BLaER1 (cell line): ENCODE results near the gene FGD2.

Experiments used
- H3K27ac ChIP-seq: shearing (Covaris generic); formaldehyde crosslinking; 2 replicates; pipeline ENCODE4 v1.8.1; 2022
- H3K27me3 ChIP-seq: shearing (Covaris generic); formaldehyde crosslinking; 2 replicates; pipeline ENCODE4 v1.8.1; 2022
- H3K36me3 ChIP-seq: shearing (Covaris generic); formaldehyde crosslinking; 2 replicates; pipeline ENCODE4 v1.8.1; 2022
- H3K4me1 ChIP-seq: shearing (Covaris generic); formaldehyde crosslinking; 2 replicates; pipeline ENCODE4 v1.8.1; 2022
- H3K4me2 ChIP-seq: shearing (Covaris generic); formaldehyde crosslinking; 2 replicates; pipeline ENCODE4 v1.8.1; 2022
- H3K4me3 ChIP-seq: shearing (Covaris generic); formaldehyde crosslinking; 2 replicates; pipeline ENCODE4 v1.8.1; 2022
- H3K9ac ChIP-seq: shearing (Covaris generic); formaldehyde crosslinking; 2 replicates; pipeline ENCODE4 v1.8.1; 2022
- H3K9me3 ChIP-seq: shearing (Covaris generic); formaldehyde crosslinking; 2 replicates; pipeline ENCODE4 v1.8.1; 2022
- H4K20me1 ChIP-seq: shearing (Covaris generic); formaldehyde crosslinking; 2 replicates; pipeline ENCODE4 v1.8.1; 2022
- Cebpa-rat ChIP-seq: shearing (Covaris generic); IDR thresholded peaks from 2 replicates; pipeline ENCODE4 v1.8.1; 2022

The FGD2 gene

DNA sequence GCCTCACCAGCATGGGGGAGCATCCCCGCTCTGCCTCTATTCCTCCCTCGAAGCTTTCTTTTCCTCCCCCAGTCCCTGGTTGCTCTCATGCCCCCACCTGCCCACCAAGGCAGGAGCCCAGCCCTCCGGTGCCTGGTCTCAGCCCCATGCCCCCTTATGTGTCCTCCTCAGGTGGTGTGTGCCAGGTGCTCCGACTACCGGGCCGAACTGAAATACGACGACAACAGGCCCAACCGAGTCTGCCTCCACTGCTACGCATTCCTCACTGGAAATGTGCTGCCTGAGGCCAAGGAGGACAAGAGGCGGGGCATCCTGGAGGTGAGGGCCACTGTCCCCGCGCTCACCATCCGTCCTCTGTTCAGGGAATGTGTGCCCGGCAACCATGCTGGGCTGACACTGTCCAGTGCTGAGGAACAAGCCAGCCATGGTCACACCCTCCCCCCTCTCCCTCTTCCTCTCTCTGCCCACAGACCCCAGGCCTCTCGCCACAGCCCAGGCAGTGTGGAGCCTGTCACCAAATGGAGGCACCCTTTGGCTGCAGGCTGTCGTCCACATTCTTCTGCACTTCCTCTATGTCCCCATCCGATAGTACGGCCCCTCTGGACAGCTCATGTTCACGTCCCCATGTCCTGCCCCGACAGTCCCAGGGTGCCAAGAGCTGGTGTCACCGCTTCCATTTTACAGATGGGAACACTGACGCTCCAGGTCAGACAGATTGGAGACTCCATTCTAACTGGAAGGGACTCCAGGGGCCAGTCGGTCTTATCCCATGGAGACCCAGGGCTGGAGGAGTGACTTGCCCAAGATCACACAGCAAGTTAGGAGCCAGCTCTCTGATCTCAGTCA is 20.4 kb downstream of the FGD2 start:
- Histone ChIP-seq H3K4me1 (peaks cover 9% of the 10 kb centered on the region), H3K27ac (no peak overlapping the region), H3K36me3 (no peaks in the 10 kb centered on the region; the same call in 1 of the 2 replicates), H4K20me1 (no peaks in the 10 kb centered on the region), H3K9ac (no peak overlapping the region), H3K4me2 (no peak overlapping the region), H3K9me3 (peaks cover 7% of the 10 kb centered on the region; the same call in 1 of the 2 replicates), H3K4me3 (no peak overlapping the region), H3K27me3 (no peaks in the 10 kb centered on the region)
- no peak for TF ChIP-seq Cebpa-rat

DNA sequence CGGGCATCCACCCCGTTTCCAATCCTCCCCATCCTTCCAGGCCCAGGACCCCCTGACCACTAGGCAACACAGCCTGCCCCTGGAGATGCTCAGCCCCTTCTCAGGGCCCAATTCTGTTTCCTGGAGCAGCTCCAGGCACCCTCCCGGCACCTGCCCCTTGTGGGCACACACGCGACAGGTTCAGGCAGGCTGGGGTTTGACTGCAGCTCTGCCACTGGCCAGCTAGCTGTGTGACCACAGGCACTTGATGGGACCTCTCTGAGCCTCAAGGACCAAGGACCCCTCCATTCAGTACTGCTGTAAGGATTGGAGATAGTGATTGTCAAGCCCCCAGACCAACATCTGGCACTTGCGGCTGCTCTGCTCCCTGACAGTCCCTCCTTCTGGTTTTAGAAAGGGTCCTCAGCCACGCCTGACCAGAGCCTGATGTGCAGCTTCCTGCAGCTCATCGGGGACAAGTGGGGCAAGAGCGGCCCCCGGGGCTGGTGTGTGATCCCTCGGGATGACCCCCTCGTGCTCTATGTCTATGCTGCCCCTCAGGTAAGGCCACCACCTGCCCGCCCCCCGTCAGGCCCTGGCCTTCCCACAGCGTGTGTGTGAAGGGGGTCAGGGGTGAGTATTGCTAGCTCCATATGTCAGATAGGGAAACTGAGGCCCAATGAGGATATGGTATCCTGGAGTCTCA is 21.7 kb downstream of the FGD2 start:
- Histone ChIP-seq H3K4me1 (peaks cover under 1% of the 10 kb centered on the region), H3K27ac (no peak overlapping the region)

DNA sequence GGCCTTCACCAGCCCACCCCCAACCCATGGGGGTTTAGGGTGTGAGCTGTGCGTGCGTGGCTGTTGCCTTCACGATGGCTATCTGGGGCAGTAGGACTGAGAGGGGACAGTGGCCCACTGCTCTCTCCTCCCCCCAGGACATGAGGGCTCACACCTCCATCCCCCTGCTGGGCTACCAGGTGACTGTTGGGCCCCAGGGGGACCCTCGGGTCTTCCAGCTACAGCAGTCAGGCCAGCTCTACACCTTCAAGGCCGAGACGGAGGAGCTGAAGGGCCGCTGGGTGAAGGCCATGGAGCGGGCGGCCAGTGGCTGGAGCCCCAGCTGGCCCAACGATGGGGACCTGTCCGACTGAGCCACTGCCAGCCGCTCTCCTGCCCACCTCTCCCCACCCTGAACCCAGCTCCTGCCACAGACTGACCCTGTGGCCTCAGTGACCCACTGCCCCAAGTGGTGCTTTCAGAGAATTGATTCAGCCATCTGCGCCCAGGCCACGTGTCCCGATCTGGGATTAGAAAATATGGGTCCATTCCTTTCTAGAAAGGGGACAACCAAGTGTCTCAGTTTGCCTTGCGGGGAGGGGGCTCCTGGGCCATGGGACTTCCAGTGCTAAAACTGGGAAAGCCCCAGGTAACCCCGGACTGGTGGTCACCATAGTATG is 22.5 kb downstream of the FGD2 start:
- no peak overlapping the region for H3K4me2 ChIP-seq
- no peak for TF ChIP-seq Cebpa-rat
- H3K9me3 ChIP-seq, result peaks cover 7% of the 10 kb centered on the region; the same call in 1 of the 2 replicates
- H3K4me3 ChIP-seq, result no peak overlapping the region
- no peaks in the 10 kb centered on the region for H4K20me1 ChIP-seq
- no peak overlapping the region for H3K27ac ChIP-seq
- H3K9ac ChIP-seq, result no peak overlapping the region
- no peaks in the 10 kb centered on the region for H3K27me3 ChIP-seq
- H3K36me3 ChIP-seq, result no peaks in the 10 kb centered on the region; the same call in 1 of the 2 replicates
- H3K4me1 ChIP-seq, result no peaks in the 10 kb centered on the region

More for the DNA sequence above, 21.7 kb downstream of the FGD2 start:
- TF ChIP-seq Cebpa-rat, result no peak
- Histone ChIP-seq H3K36me3 (no peaks in the 10 kb centered on the region; the same call in 1 of the 2 replicates), H3K27me3 (no peaks in the 10 kb centered on the region), H3K9me3 (peaks cover 7% of the 10 kb centered on the region; the same call in 1 of the 2 replicates), H3K4me3 (no peak overlapping the region), H3K9ac (no peak overlapping the region), H4K20me1 (no peaks in the 10 kb centered on the region), H3K4me2 (no peak overlapping the region)

DNA sequence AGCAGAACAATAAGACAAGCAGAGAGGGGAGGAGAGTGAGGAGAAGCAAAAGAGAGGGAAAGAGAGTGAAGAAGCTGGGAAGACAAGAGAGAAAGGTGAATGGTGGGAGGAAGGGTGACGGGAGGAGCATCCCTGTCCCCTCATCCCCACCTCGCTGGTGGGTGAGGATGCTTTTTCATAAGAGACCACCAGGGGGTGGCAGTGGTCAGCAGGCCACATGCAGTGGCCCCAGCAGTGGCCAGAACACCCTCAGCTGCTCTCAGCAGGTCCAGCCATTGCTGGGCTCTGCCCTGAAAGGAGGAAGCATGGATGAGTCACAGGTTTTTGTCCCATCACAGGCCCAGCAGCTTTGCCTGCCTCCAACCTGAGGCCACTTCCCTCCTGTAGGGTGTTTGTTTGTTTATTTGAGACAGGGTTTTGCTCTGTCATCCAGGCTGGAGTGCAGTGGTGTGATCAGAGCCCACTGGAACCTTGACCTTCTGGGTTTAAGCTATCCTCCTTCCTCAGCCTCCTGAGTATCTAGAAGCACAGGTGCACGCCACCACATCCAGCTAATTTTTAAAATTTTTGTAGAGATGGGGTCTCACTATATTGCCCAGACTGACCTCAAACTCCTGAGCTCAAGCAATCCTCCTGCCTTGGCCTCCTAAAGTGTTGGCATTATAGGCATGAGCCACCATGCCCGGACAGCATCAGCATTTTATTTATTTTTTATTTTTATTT is 24.0 kb downstream of the FGD2 start:
- Histone ChIP-seq H3K27ac (no peak overlapping the region), H3K9ac (no peak overlapping the region), H4K20me1 (no peaks in the 10 kb centered on the region), H3K4me1 (peaks cover 5% of the 10 kb centered on the region; the same call in 1 of the 2 replicates), H3K4me2 (no peak overlapping the region), H3K9me3 (peaks cover 7% of the 10 kb centered on the region; the same call in 1 of the 2 replicates), H3K4me3 (no peak overlapping the region), H3K36me3 (no peaks in the 10 kb centered on the region; the same call in 1 of the 2 replicates), H3K27me3 (no peaks in the 10 kb centered on the region)
- TF ChIP-seq Cebpa-rat, result no peak

DNA sequence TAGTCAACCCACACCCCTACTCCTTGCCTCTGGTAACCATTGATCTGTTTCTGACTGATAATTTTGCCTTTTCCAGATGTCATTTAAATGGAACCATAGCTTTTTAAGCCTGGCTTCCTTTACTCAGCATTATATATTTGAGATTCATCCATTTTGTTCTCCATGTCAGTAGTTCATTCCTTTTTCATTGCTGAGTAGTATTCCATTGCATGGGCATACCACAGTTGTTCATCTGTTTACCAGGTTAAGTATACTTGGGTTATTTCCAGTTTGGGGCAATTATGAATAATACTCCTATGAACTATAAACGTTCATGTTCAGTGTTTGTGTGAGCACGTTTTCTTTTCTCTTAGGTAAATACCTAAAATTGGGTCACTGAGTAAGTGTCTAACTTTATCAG is 25.1 kb downstream of the FGD2 start:
- no peak overlapping the region for H3K4me3 ChIP-seq
- H3K27me3 ChIP-seq, result no peaks in the 10 kb centered on the region
- peaks cover 15% of the 10 kb centered on the region; the same call in 1 of the 2 replicates for H3K4me1 ChIP-seq
- no peak overlapping the region for H3K9ac ChIP-seq
- no peak overlapping the region for H3K4me2 ChIP-seq
- H4K20me1 ChIP-seq, result no peaks in the 10 kb centered on the region
- peaks cover 7% of the 10 kb centered on the region; the same call in 1 of the 2 replicates for H3K9me3 ChIP-seq
- no peak for TF ChIP-seq Cebpa-rat
- no peak overlapping the region for H3K27ac ChIP-seq
- no peaks in the 10 kb centered on the region; the same call in 1 of the 2 replicates for H3K36me3 ChIP-seq

DNA sequence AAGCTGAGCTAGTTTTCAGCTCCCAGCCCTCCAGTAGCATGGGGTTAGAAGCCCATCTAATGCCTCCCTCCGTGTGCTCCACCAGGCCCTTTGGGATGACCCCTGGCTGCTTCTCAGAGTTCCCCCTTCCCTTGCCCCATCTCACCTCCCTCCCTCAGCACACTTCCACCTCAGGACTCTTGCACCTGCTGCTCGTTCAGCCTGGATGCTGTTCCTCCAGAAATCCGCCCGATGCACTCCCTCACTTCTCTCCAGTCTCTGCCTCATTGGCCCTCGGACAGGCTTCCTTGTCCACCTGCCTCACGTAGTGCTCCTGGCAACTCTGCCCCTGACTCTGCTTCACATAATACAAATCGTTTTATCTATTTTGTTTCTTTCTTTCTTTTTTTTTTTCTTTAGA is 26.8 kb downstream of the FGD2 start:
- no peaks in the 10 kb centered on the region for H3K27me3 ChIP-seq
- H3K9me3 ChIP-seq, result peaks cover 7% of the 10 kb centered on the region; the same call in 1 of the 2 replicates
- peaks cover 15% of the 10 kb centered on the region; the same call in 1 of the 2 replicates for H3K4me1 ChIP-seq
- no peak overlapping the region for H3K27ac ChIP-seq
- no peaks in the 10 kb centered on the region; the same call in 1 of the 2 replicates for H3K36me3 ChIP-seq
- H3K4me3 ChIP-seq, result no peak overlapping the region
- no peak overlapping the region for H3K9ac ChIP-seq
- no peak overlapping the region for H3K4me2 ChIP-seq
- no peaks in the 10 kb centered on the region for H4K20me1 ChIP-seq
- no peak for TF ChIP-seq Cebpa-rat

DNA sequence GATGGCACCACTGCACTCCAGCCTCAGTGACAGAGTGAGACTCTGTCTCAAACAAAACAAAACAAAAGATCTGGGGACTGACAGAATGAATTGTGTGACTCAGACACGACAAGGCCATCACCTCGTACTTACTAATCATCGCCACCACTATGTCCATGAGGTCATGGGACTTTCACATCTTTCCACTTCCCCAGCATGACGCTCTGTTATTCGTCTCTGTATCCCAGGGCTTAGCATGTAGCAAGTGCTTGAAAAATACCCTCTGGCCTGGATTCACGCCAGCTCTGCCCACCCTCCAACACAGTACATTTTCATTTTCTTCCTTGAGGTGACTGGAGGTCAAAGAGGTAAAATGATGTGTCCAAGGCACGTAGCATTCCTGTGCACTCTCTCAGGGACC is 27.8 kb downstream of the FGD2 start:
- Histone ChIP-seq H3K4me1 (peaks cover 15% of the 10 kb centered on the region; the same call in 1 of the 2 replicates), H3K9ac (no peak overlapping the region), H3K27me3 (no peaks in the 10 kb centered on the region), H4K20me1 (no peaks in the 10 kb centered on the region), H3K27ac (no peak overlapping the region), H3K9me3 (peaks cover 7% of the 10 kb centered on the region; the same call in 1 of the 2 replicates), H3K4me3 (no peak overlapping the region), H3K4me2 (no peak overlapping the region), H3K36me3 (no peaks in the 10 kb centered on the region; the same call in 1 of the 2 replicates)
- TF ChIP-seq Cebpa-rat, result no peak

DNA sequence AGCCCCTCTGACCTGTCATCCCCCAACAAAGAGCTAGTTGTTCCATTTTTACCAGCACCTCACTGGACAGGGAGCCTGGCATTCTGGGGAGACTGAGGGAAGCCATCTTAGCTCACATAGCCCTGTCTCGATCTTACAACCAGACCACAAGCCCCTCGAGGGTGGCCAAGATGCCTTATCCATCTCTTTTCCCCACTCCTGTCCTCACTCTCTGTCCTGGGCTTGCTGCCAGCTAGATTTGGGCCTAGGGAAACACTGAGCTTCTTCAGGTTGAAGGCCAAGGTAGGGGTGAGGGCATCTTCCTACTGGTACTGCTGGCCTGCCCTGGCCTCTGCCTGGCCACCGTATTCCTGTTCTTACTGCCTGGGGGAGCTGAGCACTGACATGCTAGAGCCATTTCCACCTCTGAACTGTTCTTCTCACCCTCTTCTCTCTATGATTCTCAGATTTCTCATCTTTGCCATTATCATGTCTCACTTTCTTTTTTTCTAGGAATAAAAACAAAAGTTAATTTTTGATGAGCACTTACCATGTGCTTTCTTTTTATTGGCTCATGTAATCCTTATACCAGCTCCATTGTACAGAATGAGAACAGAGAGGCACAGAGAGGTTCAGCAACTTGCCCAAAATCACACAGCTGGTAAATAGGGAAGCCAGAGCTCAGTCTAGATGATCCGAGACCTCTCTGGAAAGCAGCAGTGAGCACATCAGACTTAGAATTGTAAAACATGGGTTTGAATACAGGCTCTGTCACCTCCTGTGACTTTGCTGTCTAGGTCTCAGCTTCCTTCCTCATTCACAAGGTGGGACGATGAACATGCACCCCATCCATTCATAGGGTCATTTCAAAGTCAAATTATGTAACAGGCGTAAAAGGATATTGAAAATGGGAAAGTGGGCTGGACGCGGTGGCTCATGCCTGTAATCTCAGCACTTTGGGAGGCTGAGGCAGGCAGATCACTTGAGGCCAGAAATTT is 28.7 kb downstream of the FGD2 start:
- no peaks in the 10 kb centered on the region; the same call in 1 of the 2 replicates for H3K36me3 ChIP-seq
- H3K4me1 ChIP-seq, result peaks cover 15% of the 10 kb centered on the region; the same call in 1 of the 2 replicates
- no peak overlapping the region for H3K27ac ChIP-seq
- H3K4me3 ChIP-seq, result no peak overlapping the region
- no peaks in the 10 kb centered on the region for H3K27me3 ChIP-seq
- TF ChIP-seq Cebpa-rat, result no peak
- H3K9me3 ChIP-seq, result peaks cover 7% of the 10 kb centered on the region; the same call in 1 of the 2 replicates
- 0 out of 2 replicates have a peak overlapping the region, but pooled peaks have one; percentile 9 for H3K4me2 ChIP-seq
- no peak overlapping the region; the same call in 1 of the 2 replicates for H3K9ac ChIP-seq
- H4K20me1 ChIP-seq, result no peaks in the 10 kb centered on the region
